Kidney capillary endothelial cell (primary cell): ENCODE data around the gene PCDHA10.

Source experiments
- DNase-seq: peaks from one replicate; pipeline ENCODE4 v3.0.0-alpha.2; 2018; ENCODE audit warnings: low spot score

The PCDHA10 gene

GRCh38 chr5:140882591-140882899, 26.8 kb downstream of the PCDHA10 start:
- DNase-seq = no peak

- DNase-seq = no peak
Measured at GRCh38 chr5:140883373-140883772, 27.7 kb downstream of the PCDHA10 start.

- DNase-seq = no peak
Measured at GRCh38 chr5:140883927-140884697, 28.4 kb downstream of the PCDHA10 start.

DNA sequence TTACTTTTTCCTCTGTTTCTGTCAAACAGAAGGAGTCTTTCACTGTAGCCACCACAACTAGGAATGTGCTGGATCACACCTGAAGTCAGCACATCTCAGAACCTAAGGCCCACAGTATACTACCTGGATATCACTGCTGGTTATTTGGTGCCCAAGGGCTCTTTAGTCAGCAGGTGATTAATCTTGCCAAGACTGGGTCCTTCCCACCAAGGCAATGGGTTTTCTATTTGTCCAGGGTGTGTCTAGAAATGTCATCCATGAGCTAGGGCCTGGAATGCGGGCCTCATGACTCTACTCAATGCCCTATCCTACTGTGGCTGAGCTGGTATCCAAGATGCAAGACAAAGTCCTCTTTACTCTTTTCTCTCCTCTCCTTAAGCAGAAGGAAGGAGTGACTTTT, 60.6 kb downstream of the PCDHA10 start:
- DNase-seq = no peak
